IMR-90 (cell line): Measurements from ENCODE around the gene RECQL5.

Source experiments
- BHLHE40 ChIP-seq: fragments of 150-350 bp; IDR thresholded peaks from 2 replicates; pipeline ENCODE4 v1.6.1; 2016; ENCODE audit warnings: mild to moderate bottlenecking, low read depth, low read length
- CEBPB ChIP-seq: IDR thresholded peaks from 2 replicates; pipeline ENCODE4 v1.6.1; 2012; ENCODE audit warnings: low read depth, low read length, improper control_type of control experiment
- CTCF ChIP-seq: conservative IDR thresholded peaks from 2 replicates; pipeline ENCODE4 v1.5.1; 2012; ENCODE audit warnings: mild to moderate bottlenecking, low read depth, low read length, improper control_type of control experiment
- ELK1 ChIP-seq: fragments of 150-350 bp; IDR thresholded peaks from 2 replicates; pipeline ENCODE4 v1.6.1; 2016; ENCODE audit warnings: low read depth, mild to moderate bottlenecking, low read length, moderate library complexity, borderline replicate concordance
- FOS ChIP-seq: fragments of 150-350 bp; IDR thresholded peaks from 2 replicates; pipeline ENCODE4 v1.6.1; 2016; ENCODE audit warnings: low read depth, low read length
- MAFK ChIP-seq: IDR thresholded peaks from 2 replicates; pipeline ENCODE4 v1.6.1; 2012; ENCODE audit warnings: low read depth, low read length, improper control_type of control experiment
- MAZ ChIP-seq: IDR thresholded peaks from 2 replicates; pipeline ENCODE4 v1.6.1; 2012; ENCODE audit warnings: low read depth, mild to moderate bottlenecking, low read length, improper control_type of control experiment, moderate library complexity, borderline replicate concordance
- MXI1 ChIP-seq: IDR thresholded peaks from 2 replicates; pipeline ENCODE4 v1.6.1; 2012; ENCODE audit warnings: low read depth, mild to moderate bottlenecking, low read length, moderate library complexity, borderline replicate concordance
- POLR2A ChIP-seq: IDR thresholded peaks from 2 replicates; pipeline ENCODE4 v1.6.1; 2012; ENCODE audit warnings: mild to moderate bottlenecking, low read depth, low read length
- RAD21 ChIP-seq: IDR thresholded peaks from 2 replicates; pipeline ENCODE4 v1.6.1; 2012; ENCODE audit warnings: low read length, improper control_type of control experiment
- RFX5 ChIP-seq: IDR thresholded peaks from 2 replicates; pipeline ENCODE4 v1.8.0; 2012; ENCODE audit warnings: low read depth, mild to moderate bottlenecking, low read length, moderate library complexity
- SMC3 ChIP-seq: fragments of 150-350 bp; IDR thresholded peaks from 2 replicates; pipeline ENCODE4 v1.6.1; 2016; ENCODE audit warnings: low read depth, mild to moderate bottlenecking, antibody characterized with exemption, low read length, moderate library complexity
- USF2 ChIP-seq: fragments of 150-350 bp; IDR thresholded peaks from 2 replicates; pipeline ENCODE4 v1.6.1; 2017; ENCODE audit warnings: mild to moderate bottlenecking, antibody characterized with exemption, low read length, low read depth

- TF ChIP-seq POLR2A (peak; percentile 92), CTCF (no peak), FOS (peak; percentile 20; the same call in 1 of the 2 replicates), MXI1 (peak; percentile 83), MAZ (peak; percentile 62; the same call in 1 of the 2 replicates), RFX5 (no peak), RAD21 (no peak), BHLHE40 (no peak), SMC3 (no peak), USF2 (peak; percentile 15; the same call in 1 of the 2 replicates), ELK1 (no peak), CEBPB (peak; percentile 24; the same call in 1 of the 2 replicates), MAFK (no peak)
These were observed at the start of gene RECQL5, which contains the start of gene SAP30BP for GRCh38 chr17:75666959-75667790.
